HEK293 (cell line): ENCODE results near the gene BAIAP2L2.
"Not testable (repeated sequence)": the region's sequence is repeated elsewhere in the genome, so short reads cannot be mapped to it uniquely, and the experiment has no call there.

ENCODE experiments used
- CTCF ChIA-PET: fragments of 350-600 bp; formaldehyde crosslinking; extraction: SDS; loops from one replicate; lab custom pipeline; 2021; ENCODE audit warnings: antibody characterized with exemption; lab: Yijun Ruan, JAX
- POLR2A ChIA-PET: fragments of 300-600 bp; formaldehyde crosslinking; extraction: SDS; loops from one replicate; lab custom pipeline; 2020; ENCODE audit warnings: antibody characterized with exemption, inconsistent platforms; lab: Yijun Ruan, JAX
- H3K27ac ChIP-seq: fragments of 200-500 bp; sonication (Bioruptor generic); 2 replicates; pipeline ENCODE4 v1.5.1; 2014; ENCODE audit warnings: low read depth, low read length, control low read depth, inconsistent platforms; ENCODE audit errors: extremely low read depth
- H3K36me3 ChIP-seq, 2 experiments: fragments of 200-500 bp in 1 of 2; sonication (Bioruptor generic) in 1 of 2; 1 replicate in 1 of 2; 2 replicates in 1 of 2; pipeline ENCODE4 v1.5.1; 2014 to 2017; ENCODE audit warnings: inconsistent platforms in 2 of 2, low read length in 2 of 2; ENCODE audit not compliant: control insufficient read depth in 2 of 2, insufficient read depth in 1 of 2
- H3K4me1 ChIP-seq: fragments of 200-500 bp; sonication (Bioruptor generic); 2 replicates; pipeline ENCODE4 v1.5.1; 2014; ENCODE audit warnings: mild to moderate bottlenecking, low read length, inconsistent platforms; ENCODE audit not compliant: control insufficient read depth, insufficient read depth
- H3K4me3 ChIP-seq: 2 replicates; pipeline ENCODE4 v1.5.1; 2011; ENCODE audit warnings: low read depth, mild to moderate bottlenecking, control low read depth, low read length, moderate library complexity
- H3K9me3 ChIP-seq: fragments of 200-500 bp; sonication (Bioruptor generic); 2 replicates; pipeline ENCODE4 v1.5.1; 2014; ENCODE audit warnings: low read depth, low read length, inconsistent platforms; ENCODE audit not compliant: control insufficient read depth, insufficient read depth
- ZFP3 ChIP-seq: fragments of 450-650 bp; formaldehyde crosslinking; IDR thresholded peaks from 2 replicates; pipeline ENCODE4 v1.5.1; 2016; ENCODE audit warnings: low read depth, missing biosample characterization, missing genetic modification characterization
- ZNF121 ChIP-seq: fragments of 450-650 bp; formaldehyde crosslinking; IDR thresholded peaks from 2 replicates; pipeline ENCODE4 v1.5.1; 2016; ENCODE audit warnings: missing biosample characterization, missing genetic modification characterization
- ZNF184 ChIP-seq: fragments of 450-650 bp; IDR thresholded peaks from 2 replicates; pipeline ENCODE4 v1.5.1; 2018; ENCODE audit warnings: missing biosample characterization, mild to moderate bottlenecking, missing genetic modification characterization
- ZNF37A ChIP-seq: fragments of 450-650 bp; IDR thresholded peaks from 2 replicates; pipeline ENCODE4 v1.5.1; 2018; ENCODE audit warnings: missing biosample characterization, missing genetic modification characterization
- ZNF433 ChIP-seq: fragments of 450-650 bp; formaldehyde crosslinking; IDR thresholded peaks from 2 replicates; pipeline ENCODE4 v1.5.1; 2016; ENCODE audit warnings: missing biosample characterization, missing genetic modification characterization, low read depth
- ZNF514 ChIP-seq: fragments of 450-650 bp; formaldehyde crosslinking; IDR thresholded peaks from 2 replicates; pipeline ENCODE4 v1.5.1; 2016; ENCODE audit warnings: missing biosample characterization, missing genetic modification characterization
- ZNF544 ChIP-seq: fragments of 450-650 bp; formaldehyde crosslinking; IDR thresholded peaks from 2 replicates; pipeline ENCODE4 v1.5.0; 2017; ENCODE audit warnings: missing biosample characterization, missing genetic modification characterization
- ZNF664 ChIP-seq: fragments of 450-650 bp; formaldehyde crosslinking; IDR thresholded peaks from 2 replicates; pipeline ENCODE4 v1.5.1; 2016; ENCODE audit warnings: missing biosample characterization, missing genetic modification characterization
- TF ChIP-seq, protein P1 (sequence below): fragments of 450-650 bp; formaldehyde crosslinking; IDR thresholded peaks from 2 replicates; pipeline ENCODE4 v1.5.1; 2016; ENCODE audit warnings: missing biosample characterization, missing genetic modification characterization, borderline replicate concordance

The BAIAP2L2 gene

DNA sequence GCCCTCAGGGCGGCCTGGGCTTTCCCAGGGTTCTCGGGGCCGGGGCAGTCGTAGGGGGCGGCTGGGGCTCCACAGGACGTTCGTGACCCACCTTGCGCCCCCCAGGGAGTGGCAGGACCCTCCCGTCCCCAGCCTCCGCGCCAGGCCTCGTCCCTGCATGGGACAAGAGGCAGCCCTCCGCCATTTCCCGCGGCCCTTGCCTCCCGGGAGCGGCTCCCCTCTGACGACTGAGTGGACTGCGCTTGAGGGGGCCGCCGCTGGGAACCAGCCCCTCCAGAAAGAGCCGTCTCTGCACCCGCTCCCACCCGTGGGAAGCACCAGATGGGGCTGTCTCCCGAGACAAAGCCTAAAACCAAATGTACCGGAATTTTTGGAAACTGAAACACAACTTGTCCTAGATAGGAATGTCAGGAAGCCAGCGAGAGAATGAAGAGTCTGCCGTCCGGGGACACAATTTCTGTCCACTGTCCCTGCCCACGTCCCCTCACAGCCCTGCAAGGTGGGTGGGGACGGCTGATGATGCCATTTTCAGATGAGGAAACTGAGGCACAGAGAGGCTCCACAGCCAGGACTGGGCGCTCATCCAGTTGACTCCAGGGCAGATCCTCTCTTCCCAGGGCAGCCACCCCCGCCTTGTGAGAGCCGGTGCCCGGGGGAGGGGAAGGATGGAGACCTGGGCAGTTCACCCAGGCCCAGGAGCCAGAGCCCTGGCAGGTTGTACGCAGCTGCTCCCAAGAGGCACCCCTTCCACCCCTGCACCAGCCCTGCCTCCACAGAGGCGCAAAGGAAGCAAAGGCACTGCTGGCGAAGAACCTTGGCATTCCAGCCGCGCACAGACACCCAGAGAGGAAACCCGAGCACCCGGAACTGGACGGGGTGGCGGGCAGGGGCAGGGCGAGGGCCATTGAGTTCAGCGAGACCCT lies 71.3 kb downstream of the BAIAP2L2 start:
- no peak overlapping the region for H3K4me3 ChIP-seq
- no peaks in the 10 kb centered on the region for H3K9me3 ChIP-seq
- H3K36me3 ChIP-seq = no peaks in the 10 kb centered on the region
- H3K4me1 ChIP-seq = no peaks in the 10 kb centered on the region
- TF ChIP-seq, protein P1, sequence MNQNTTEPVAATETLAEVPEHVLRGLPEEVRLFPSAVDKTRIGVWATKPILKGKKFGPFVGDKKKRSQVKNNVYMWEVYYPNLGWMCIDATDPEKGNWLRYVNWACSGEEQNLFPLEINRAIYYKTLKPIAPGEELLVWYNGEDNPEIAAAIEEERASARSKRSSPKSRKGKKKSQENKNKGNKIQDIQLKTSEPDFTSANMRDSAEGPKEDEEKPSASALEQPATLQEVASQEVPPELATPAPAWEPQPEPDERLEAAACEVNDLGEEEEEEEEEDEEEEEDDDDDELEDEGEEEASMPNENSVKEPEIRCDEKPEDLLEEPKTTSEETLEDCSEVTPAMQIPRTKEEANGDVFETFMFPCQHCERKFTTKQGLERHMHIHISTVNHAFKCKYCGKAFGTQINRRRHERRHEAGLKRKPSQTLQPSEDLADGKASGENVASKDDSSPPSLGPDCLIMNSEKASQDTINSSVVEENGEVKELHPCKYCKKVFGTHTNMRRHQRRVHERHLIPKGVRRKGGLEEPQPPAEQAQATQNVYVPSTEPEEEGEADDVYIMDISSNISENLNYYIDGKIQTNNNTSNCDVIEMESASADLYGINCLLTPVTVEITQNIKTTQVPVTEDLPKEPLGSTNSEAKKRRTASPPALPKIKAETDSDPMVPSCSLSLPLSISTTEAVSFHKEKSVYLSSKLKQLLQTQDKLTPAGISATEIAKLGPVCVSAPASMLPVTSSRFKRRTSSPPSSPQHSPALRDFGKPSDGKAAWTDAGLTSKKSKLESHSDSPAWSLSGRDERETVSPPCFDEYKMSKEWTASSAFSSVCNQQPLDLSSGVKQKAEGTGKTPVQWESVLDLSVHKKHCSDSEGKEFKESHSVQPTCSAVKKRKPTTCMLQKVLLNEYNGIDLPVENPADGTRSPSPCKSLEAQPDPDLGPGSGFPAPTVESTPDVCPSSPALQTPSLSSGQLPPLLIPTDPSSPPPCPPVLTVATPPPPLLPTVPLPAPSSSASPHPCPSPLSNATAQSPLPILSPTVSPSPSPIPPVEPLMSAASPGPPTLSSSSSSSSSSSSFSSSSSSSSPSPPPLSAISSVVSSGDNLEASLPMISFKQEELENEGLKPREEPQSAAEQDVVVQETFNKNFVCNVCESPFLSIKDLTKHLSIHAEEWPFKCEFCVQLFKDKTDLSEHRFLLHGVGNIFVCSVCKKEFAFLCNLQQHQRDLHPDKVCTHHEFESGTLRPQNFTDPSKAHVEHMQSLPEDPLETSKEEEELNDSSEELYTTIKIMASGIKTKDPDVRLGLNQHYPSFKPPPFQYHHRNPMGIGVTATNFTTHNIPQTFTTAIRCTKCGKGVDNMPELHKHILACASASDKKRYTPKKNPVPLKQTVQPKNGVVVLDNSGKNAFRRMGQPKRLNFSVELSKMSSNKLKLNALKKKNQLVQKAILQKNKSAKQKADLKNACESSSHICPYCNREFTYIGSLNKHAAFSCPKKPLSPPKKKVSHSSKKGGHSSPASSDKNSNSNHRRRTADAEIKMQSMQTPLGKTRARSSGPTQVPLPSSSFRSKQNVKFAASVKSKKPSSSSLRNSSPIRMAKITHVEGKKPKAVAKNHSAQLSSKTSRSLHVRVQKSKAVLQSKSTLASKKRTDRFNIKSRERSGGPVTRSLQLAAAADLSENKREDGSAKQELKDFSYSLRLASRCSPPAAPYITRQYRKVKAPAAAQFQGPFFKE (tag by site-specific recombination) = no peak
- TF ChIP-seq ZNF184 (tag by site-specific recombination) (no peak), ZNF544 (tag by site-specific recombination) (no peak), ZNF664 (tag by site-specific recombination) (no peak), ZNF37A (tag by site-specific recombination) (no peak), ZFP3 (tag by site-specific recombination) (no peak), ZNF514 (tag by site-specific recombination) (no peak)
- H3K27ac ChIP-seq = no peak overlapping the region
- CTCF ChIA-PET = no interaction called here
- POLR2A ChIA-PET = no interaction called here

DNA sequence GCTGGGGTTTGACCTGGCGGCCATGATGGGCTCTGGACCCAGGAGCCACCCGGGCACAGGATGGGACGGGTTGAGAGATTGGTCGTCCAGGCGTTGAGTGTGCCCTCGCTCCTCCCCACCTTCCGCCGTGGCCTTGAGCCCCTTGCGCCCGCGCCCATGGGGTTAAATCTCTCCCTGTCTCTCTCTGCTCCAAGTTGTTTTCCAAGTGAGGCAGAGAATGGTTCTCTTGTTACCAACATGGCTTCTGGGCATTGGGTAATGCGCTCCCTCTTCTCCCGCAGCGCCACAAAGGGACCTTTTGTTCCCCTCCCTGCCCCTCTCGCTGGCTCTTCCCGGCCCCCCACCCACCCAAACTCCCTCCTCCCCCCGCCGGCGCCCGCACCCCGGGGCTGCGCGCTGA lies 72.1 kb downstream of the BAIAP2L2 start:
- H3K36me3 ChIP-seq = no peaks in the 10 kb centered on the region
- CTCF ChIA-PET = interaction anchor here (2.2 kb wide), 1 partner anchor 14 kb away, joined by 14 read pairs; no protein-coding TSS in a partner anchor
- H3K9me3 ChIP-seq = no peaks in the 10 kb centered on the region
- TF ChIP-seq ZNF433 (tag by site-specific recombination) = no peak
- TF ChIP-seq, all 188 proteins: peak for 0
- H3K4me3 ChIP-seq = no peak overlapping the region
- POLR2A ChIA-PET = no interaction called here
- no peak overlapping the region for H3K27ac ChIP-seq
- H3K4me1 ChIP-seq = no peaks in the 10 kb centered on the region

GRCh38 chr22:38037367-38038150 lies 72.9 kb downstream of the BAIAP2L2 start:
- CTCF ChIA-PET = interaction anchor here (0.7 to 2.2 kb wide), 3 partner anchors 9 to 535 kb away, joined by 3 to 14 read pairs (median 8); no protein-coding TSS in a partner anchor
- peak; percentile 90 for TF ChIP-seq ZNF121 (tag by site-specific recombination)
- not testable (repeated sequence) for H3K27ac ChIP-seq, H3K4me1 ChIP-seq, H3K36me3 ChIP-seq, H3K4me3 ChIP-seq, H3K9me3 ChIP-seq
- POLR2A ChIA-PET = interaction anchor here (0.6 kb wide), 3 partner anchors 17 to 1415 kb away, joined by 8 read pairs; no protein-coding TSS in a partner anchor
